Naive thymus-derived CD8-positive, alpha-beta T cell (primary cell): ENCODE measurements around the gene ATP7A. TPM values are rescaled to one million over a fixed set of nuclear protein-coding genes. Genes with fewer than 3 reads are reported as not detected.

Source experiments
- polyA plus RNA-seq, 3 donors: library from polyadenylated mRNA; unstranded; fragments of 300-500 nt; fragmentation: Illumina TruSeq; gene quantifications; one replicate each; pipeline ENCODE4 v1.2.3, GENCODE V29; 2021
- total RNA-seq, 8 experiments: library from RNA in 2 of 8; stranded (reverse) in 2 of 8; gene quantifications; one replicate each; pipeline ENCODE4 v1.2.3 and lab custom pipeline; 2021 to 2026

Gene ATP7A
- total and polyA plus RNA-seq, 5 experiments from 2014 or later, result 5.1 to 13.8 (median 7.0) TPM

Other genes starting within 250 kb of the ATP7A start
- 100 to 1,000 TPM; 125 to 126 TPM for gene ATRX, start 124.5 kb upstream of the ATP7A start, total RNA-seq
- 10 to 100 TPM; 33.6 to 60.8 (median 48.0) TPM for gene ATRX, start 124.5 kb upstream of the ATP7A start, polyA plus RNA-seq
- 10 to 100 TPM; 25.9 to 35.0 TPM for gene MAGT1, start 15.3 kb upstream of the ATP7A start, total RNA-seq
- gene MAGT1, start 15.3 kb upstream of the ATP7A start, polyA plus RNA-seq, result 10 to 100 TPM; 35.2 to 45.9 (median 42.2) TPM
- 100 to 1,000 TPM; 119 to 121 TPM for gene COX7B, start 11.2 kb upstream of the ATP7A start, total RNA-seq
- 100 to 1,000 TPM; 370 to 445 (median 402) TPM for gene COX7B, start 11.2 kb upstream of the ATP7A start, polyA plus RNA-seq
- gene PGAM4, start 58.9 kb downstream of the ATP7A start, total RNA-seq, result not detected
- not detected for gene PGAM4, start 58.9 kb downstream of the ATP7A start, polyA plus RNA-seq
- gene PGK1, start 193.6 kb downstream of the ATP7A start, total RNA-seq, result 100 to 1,000 TPM; 205 to 213 TPM
- 100 to 1,000 TPM; 501 to 515 (median 513) TPM for gene PGK1, start 193.6 kb downstream of the ATP7A start, polyA plus RNA-seq
- gene TAF9B, start 229.0 kb downstream of the ATP7A start, total RNA-seq, result 10 to 100 TPM; 14.7 to 16.5 TPM
- gene TAF9B, start 229.0 kb downstream of the ATP7A start, polyA plus RNA-seq, result 10 to 100 TPM; 17.0 to 21.4 (median 19.1) TPM